MM.1S (cell line): ENCODE results near the gene WIPI1.
A peak's percentile ranks its signal among the peaks of the same experiment; 100 is the strongest.

Experiments
- DNase-seq: peaks from one replicate; pipeline ENCODE4 v3.0.0-alpha.2; 2015
- H2AFZ ChIP-seq: fragments of 300-600 bp; sonication (generic); 2 replicates; pipeline ENCODE4 v1.6.0; 2016; ENCODE audit warnings: antibody characterized with exemption, low read length
- H3F3A ChIP-seq: fragments of 300-600 bp; sonication (generic); 2 replicates; pipeline ENCODE4 v1.6.1; 2016; ENCODE audit warnings: mild to moderate bottlenecking, antibody characterized with exemption, low read length, moderate library complexity, mixed read lengths; ENCODE audit not compliant: insufficient read depth
- H3K27ac ChIP-seq: fragments of 300-600 bp; sonication (generic); 2 replicates; pipeline ENCODE4 v1.5.1; 2016; ENCODE audit warnings: mild to moderate bottlenecking, low read length
- H3K27me3 ChIP-seq: fragments of 300-600 bp; sonication (generic); replicated peaks from 2 replicates; pipeline ENCODE4 v1.6.0; 2016; ENCODE audit warnings: low read length; ENCODE audit not compliant: insufficient read depth
- H3K36me3 ChIP-seq: fragments of 300-600 bp; sonication (generic); replicated peaks from 2 replicates; pipeline ENCODE4 v1.6.1; 2016; ENCODE audit warnings: mild to moderate bottlenecking, low read length, mixed read lengths; ENCODE audit not compliant: insufficient read depth
- H3K4me1 ChIP-seq: fragments of 300-600 bp; sonication (generic); 2 replicates; pipeline ENCODE4 v1.6.1; 2016; ENCODE audit warnings: low read length, mixed read lengths
- H3K4me2 ChIP-seq: fragments of 300-600 bp; sonication (generic); 2 replicates; pipeline ENCODE4 v1.6.0; 2016; ENCODE audit warnings: low read depth, low read length
- H3K4me3 ChIP-seq: fragments of 300-600 bp; sonication (generic); 2 replicates; pipeline ENCODE4 v1.5.1; 2016; ENCODE audit warnings: low read length, mixed read lengths
- H3K79me2 ChIP-seq: fragments of 300-600 bp; sonication (generic); 2 replicates; pipeline ENCODE4 v1.6.1; 2016; ENCODE audit warnings: mixed run types, low read length, mixed read lengths
- H3K9ac ChIP-seq: fragments of 300-600 bp; sonication (generic); 2 replicates; pipeline ENCODE4 v1.6.1; 2016; ENCODE audit warnings: low read length, mixed read lengths
- H3K9me2 ChIP-seq: fragments of 300-600 bp; sonication (generic); replicated peaks from 2 replicates; pipeline ENCODE4 v1.6.1; 2016; ENCODE audit warnings: mild to moderate bottlenecking, low read length, mixed read lengths; ENCODE audit not compliant: insufficient read depth
- H3K9me3 ChIP-seq: fragments of 300-600 bp; sonication (generic); replicated peaks from 2 replicates; pipeline ENCODE4 v1.6.1; 2016; ENCODE audit warnings: mild to moderate bottlenecking, low read length, mixed read lengths; ENCODE audit not compliant: insufficient read depth
- H4K20me1 ChIP-seq: fragments of 300-600 bp; sonication (generic); 2 replicates; pipeline ENCODE4 v1.6.1; 2016; ENCODE audit warnings: mild to moderate bottlenecking, low read length, moderate library complexity, mixed read lengths; ENCODE audit not compliant: insufficient read depth
- EZH2 ChIP-seq: fragments of 300-600 bp; sonication (generic); optimal IDR thresholded peaks from 2 replicates; pipeline ENCODE3; 2017; ENCODE audit warnings: low read depth, mild to moderate bottlenecking, antibody characterized with exemption, low read length, mixed read lengths
- EZH2phosphoT487 ChIP-seq: fragments of 300-600 bp; sonication (generic); IDR thresholded peaks from 2 replicates; pipeline ENCODE4 v1.6.1; 2018; ENCODE audit warnings: antibody characterized with exemption, low read length
- TF ChIP-seq, protein P1 (sequence below): fragments of 300-600 bp; sonication (generic); IDR thresholded peaks from 2 replicates; pipeline ENCODE4 v1.5.1; 2016; ENCODE audit warnings: antibody characterized with exemption, low read length, mixed read lengths

Gene WIPI1

DNA sequence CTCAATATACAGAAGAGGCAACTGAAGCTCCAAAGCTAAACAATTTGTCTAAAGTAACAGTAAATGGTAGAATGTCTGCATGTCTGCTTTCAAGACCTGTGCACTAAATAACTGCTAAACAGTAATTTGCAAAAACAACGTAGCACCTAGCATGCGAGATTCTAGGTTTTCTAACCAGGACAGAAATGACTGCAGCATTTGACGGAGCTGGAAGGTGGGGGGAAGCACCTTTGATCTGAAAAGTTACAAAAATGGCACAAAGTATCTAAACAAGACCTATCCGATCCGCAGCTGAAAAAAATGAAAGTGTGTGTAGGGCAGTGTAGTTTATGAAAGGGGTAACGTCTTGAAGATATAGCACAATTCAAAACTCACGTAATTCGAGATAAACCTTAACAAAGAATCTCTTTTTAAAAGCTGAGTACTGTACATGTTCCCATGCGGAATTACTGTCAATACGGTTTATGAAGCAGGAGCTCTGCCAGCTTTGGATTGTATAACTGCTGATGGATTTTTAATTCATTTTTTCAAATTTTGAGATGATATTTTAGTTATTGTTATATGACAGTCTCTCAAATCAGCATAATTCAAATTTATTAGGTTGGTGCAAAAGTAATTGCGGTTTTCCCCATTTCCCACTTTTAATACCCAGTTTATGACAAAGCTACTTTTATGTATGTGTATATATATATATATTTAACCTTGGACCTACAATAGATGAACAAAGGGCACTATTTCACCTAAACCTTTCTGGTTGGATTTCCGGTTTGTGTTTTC is 1.2 kb upstream of the WIPI1 start:
- peak overlapping the region; percentile 82 for H3K9ac ChIP-seq
- no peaks in the 10 kb centered on the region for H3K9me2 ChIP-seq
- H3F3A ChIP-seq: peaks cover 51% of the 10 kb centered on the region
- H2AFZ ChIP-seq: no peak overlapping the region
- TF ChIP-seq EZH2 (no peak), EZH2phosphoT487 (no peak)
- TF ChIP-seq, protein P1, sequence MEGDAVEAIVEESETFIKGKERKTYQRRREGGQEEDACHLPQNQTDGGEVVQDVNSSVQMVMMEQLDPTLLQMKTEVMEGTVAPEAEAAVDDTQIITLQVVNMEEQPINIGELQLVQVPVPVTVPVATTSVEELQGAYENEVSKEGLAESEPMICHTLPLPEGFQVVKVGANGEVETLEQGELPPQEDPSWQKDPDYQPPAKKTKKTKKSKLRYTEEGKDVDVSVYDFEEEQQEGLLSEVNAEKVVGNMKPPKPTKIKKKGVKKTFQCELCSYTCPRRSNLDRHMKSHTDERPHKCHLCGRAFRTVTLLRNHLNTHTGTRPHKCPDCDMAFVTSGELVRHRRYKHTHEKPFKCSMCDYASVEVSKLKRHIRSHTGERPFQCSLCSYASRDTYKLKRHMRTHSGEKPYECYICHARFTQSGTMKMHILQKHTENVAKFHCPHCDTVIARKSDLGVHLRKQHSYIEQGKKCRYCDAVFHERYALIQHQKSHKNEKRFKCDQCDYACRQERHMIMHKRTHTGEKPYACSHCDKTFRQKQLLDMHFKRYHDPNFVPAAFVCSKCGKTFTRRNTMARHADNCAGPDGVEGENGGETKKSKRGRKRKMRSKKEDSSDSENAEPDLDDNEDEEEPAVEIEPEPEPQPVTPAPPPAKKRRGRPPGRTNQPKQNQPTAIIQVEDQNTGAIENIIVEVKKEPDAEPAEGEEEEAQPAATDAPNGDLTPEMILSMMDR: no peak
- peak overlapping the region; percentile 82 for H3K4me2 ChIP-seq
- no peaks in the 10 kb centered on the region for H4K20me1 ChIP-seq
- peaks cover 36% of the 10 kb centered on the region for H3K79me2 ChIP-seq
- peak overlapping the region; percentile 94 for H3K27ac ChIP-seq
- no peaks in the 10 kb centered on the region for H3K27me3 ChIP-seq
- no peaks in the 10 kb centered on the region for H3K36me3 ChIP-seq
- H3K4me1 ChIP-seq: peaks cover 51% of the 10 kb centered on the region
- peak; percentile 47 for DNase-seq
- peak overlapping the region; percentile 61 for H3K4me3 ChIP-seq
- H3K9me3 ChIP-seq: no peaks in the 10 kb centered on the region

DNA sequence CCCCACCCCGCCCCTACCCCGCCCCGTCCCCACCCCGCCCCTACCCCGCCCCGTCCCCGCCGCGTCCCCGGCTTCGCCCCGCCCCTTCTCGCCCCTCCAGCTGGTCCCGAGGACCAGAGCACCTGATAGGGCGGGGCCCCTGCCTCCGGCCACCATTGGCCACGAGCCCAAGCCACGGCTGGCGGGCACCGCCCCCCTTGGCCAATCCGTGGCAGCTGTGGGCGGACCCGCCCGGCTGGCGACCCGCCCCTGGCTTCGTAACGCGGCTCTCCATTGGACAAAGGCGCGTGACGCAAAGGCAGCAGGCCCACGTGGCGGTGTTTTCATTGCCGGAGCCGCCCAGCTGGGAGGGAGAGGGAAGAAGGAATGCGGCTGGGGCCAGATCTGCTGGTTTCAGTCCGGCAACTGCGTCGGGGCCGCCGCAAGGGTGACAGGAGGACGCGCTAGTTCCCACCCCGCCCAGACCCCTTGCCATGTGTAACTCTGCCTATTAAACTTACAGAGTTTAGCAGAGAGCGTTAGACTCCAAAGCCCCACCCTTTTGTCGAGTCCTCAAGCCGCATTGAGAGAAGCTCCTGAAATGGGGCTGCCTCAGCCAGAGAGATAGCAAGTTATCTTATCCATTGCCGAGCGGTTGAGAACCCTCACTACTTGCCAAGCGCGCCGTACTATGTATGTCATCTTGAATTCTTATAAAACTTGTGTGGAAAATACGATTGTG is 403 bp upstream of the WIPI1 start:
- Histone ChIP-seq H3K27me3 (no peaks in the 10 kb centered on the region), H3K79me2 (peaks cover 41% of the 10 kb centered on the region), H2AFZ (no peak overlapping the region), H3K9me2 (no peaks in the 10 kb centered on the region), H3K9ac (peak overlapping the region; percentile 82), H3K4me2 (peak overlapping the region; percentile 82), H3K27ac (peak overlapping the region; percentile 94), H3K4me3 (peak overlapping the region; percentile 61), H3F3A (peaks cover 49% of the 10 kb centered on the region), H3K9me3 (no peaks in the 10 kb centered on the region), H4K20me1 (no peaks in the 10 kb centered on the region), H3K4me1 (peaks cover 49% of the 10 kb centered on the region), H3K36me3 (no peaks in the 10 kb centered on the region)
- TF ChIP-seq, protein P1: no peak
- TF ChIP-seq EZH2phosphoT487 (no peak), EZH2 (no peak)
- peak; percentile 99 for DNase-seq

DNA sequence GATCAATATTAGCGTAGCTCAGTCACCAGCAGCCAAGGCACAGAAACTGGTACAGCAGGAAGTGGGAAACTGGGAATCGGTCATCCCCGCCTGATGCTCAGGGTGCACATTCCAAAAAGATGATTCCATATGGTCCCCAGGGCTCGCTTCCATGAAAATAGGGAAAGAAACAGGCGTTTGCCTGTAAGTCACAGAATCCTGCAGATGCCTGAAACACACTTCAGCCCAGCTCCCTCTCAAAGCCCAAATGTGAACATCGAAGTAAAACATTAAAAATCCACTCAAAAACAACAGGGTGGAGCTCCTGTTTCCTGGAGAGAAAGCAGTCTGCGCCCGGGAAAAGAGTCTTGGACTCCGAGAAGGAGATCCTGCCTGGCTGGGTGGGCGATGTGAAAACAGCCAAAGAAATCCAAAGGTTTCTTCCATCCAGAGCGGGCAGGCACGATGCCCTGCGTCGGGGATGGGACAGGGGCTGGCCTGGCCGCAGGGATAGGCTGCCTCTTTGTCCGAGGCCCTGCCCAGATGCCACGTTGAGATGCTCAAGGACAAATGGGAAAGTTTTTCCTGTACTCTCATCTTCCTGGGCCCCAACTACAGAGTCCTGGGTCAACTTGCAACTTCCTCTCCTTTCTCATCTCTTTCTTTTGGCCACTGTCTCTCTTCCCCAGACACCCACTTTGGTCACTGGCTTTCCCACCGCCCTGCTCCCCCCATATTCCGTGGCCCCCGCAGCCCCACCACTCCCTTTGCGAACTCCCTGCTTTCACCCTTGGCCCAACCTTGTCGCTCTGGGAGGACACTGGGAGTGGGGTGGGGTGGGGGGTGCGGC is 743 bp downstream of the WIPI1 start:
- H3K27me3 ChIP-seq: no peaks in the 10 kb centered on the region
- peak overlapping the region; percentile 90 for H3K4me2 ChIP-seq
- no peaks in the 10 kb centered on the region for H4K20me1 ChIP-seq
- H3K4me1 ChIP-seq: peaks cover 37% of the 10 kb centered on the region
- H3K79me2 ChIP-seq: peaks cover 42% of the 10 kb centered on the region
- H3K9me2 ChIP-seq: no peaks in the 10 kb centered on the region
- peaks cover 37% of the 10 kb centered on the region for H3F3A ChIP-seq
- DNase-seq: peak; percentile 36
- H3K9me3 ChIP-seq: no peaks in the 10 kb centered on the region
- H2AFZ ChIP-seq: 0 out of 2 replicates have a peak overlapping the region, but pooled peaks have one; percentile 2
- peak overlapping the region; percentile 54 for H3K27ac ChIP-seq
- H3K36me3 ChIP-seq: no peaks in the 10 kb centered on the region
- H3K4me3 ChIP-seq: peak overlapping the region; percentile 68
- TF ChIP-seq EZH2phosphoT487: no peak
- TF ChIP-seq, protein P1: no peak
- TF ChIP-seq EZH2: no peak
- peak overlapping the region; percentile 84 for H3K9ac ChIP-seq
